Stimulated activated CD8-positive, alpha-beta memory T cell treated with anti-CD3 and anti-CD28 coated beads, Interleukin-4, amount 100 ng/mL, for 24 hours (primary cell): Measurements from ENCODE around the gene WNT10A.
A peak's percentile ranks its signal among the peaks of the same experiment; 100 is the strongest.
"Not testable (repeated sequence)": the region's sequence is repeated elsewhere in the genome, so short reads cannot be mapped to it uniquely, and the experiment has no call there.

Source experiments
- DNase-seq: peaks from one replicate; pipeline ENCODE4 v3.0.0-alpha.2; 2020; ENCODE audit warnings: low read depth

WNT10A gene

GRCh38 chr2:218880102-218880858, at the start of gene WNT10A:
Gene WNT10A (plus strand): TSS chr2:218880852. CDS start chr2:218880996, 144 bp downstream.
- peak; percentile 56 for DNase-seq

- no peak for DNase-seq
Observed at GRCh38 chr2:218831378-218831990, 49.2 kb upstream of the WNT10A start, which contains the start of gene PRKAG3. Gene PRKAG3 (minus strand): TSS chr2:218831803.

- no peak for DNase-seq
Observed at GRCh38 chr2:218832081-218832480, 48.6 kb upstream of the WNT10A start.

- DNase-seq = no peak
Observed at GRCh38 chr2:218832520-218832919, 48.1 kb upstream of the WNT10A start.

- no peak for DNase-seq
Observed at GRCh38 chr2:218833023-218833609, 47.5 kb upstream of the WNT10A start.

- no peak for DNase-seq
Observed at GRCh38 chr2:218834685-218835084, 46.0 kb upstream of the WNT10A start.

GRCh38 chr2:218837495-218837894, 43.2 kb upstream of the WNT10A start:
- no peak for DNase-seq

- DNase-seq = no peak
Observed at GRCh38 chr2:218839430-218839829, 41.2 kb upstream of the WNT10A start.

GRCh38 chr2:218839888-218840287, 40.8 kb upstream of the WNT10A start:
- no peak for DNase-seq

- not testable (repeated sequence) for DNase-seq
Observed at GRCh38 chr2:218844334-218844733, 36.3 kb upstream of the WNT10A start.

- not testable (repeated sequence) for DNase-seq
Observed at GRCh38 chr2:218846963-218847362, 33.7 kb upstream of the WNT10A start.

- DNase-seq = no peak
Observed at GRCh38 chr2:218849721-218850120, 30.9 kb upstream of the WNT10A start.

GRCh38 chr2:218850796-218851195, 29.9 kb upstream of the WNT10A start:
- DNase-seq = no peak

GRCh38 chr2:218851286-218851685, 29.4 kb upstream of the WNT10A start:
- DNase-seq = no peak

GRCh38 chr2:218852911-218853667, 27.6 kb upstream of the WNT10A start:
- DNase-seq = peak; percentile 48

GRCh38 chr2:218853766-218854165, 26.9 kb upstream of the WNT10A start:
- no peak for DNase-seq

- no peak for DNase-seq
Observed at GRCh38 chr2:218854860-218855259, 25.8 kb upstream of the WNT10A start.

GRCh38 chr2:218855305-218856166, 25.1 kb upstream of the WNT10A start:
- DNase-seq = no peak

- DNase-seq = no peak
Observed at GRCh38 chr2:218856167-218856895, 24.3 kb upstream of the WNT10A start.

- DNase-seq = no peak
Observed at GRCh38 chr2:218856896-218857243, 23.8 kb upstream of the WNT10A start.
